Measurements from ENCODE around the gene MICALL1.

DNA sequence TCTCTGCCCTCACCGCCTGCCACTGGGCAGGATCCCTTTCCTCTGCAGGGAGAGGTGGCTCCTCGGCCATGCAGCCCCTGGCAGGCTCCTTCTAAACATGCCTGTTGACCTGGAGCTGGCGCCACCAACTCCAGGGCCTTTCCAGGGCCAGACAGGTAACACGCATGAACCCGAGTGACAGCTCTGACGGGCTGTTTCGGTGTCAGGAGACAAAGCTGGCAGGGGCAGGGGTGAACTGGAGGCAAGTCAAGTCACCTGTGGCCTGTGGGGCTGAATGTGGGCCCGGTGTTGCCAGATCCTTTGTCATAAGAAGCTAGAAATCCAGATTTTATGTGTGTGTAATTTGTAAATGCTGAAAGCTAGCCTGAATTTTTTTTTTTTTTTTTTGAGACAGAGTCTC, 36.0 kb downstream of the MICALL1 start:
- TF ChIP-seq, protein P1, sequence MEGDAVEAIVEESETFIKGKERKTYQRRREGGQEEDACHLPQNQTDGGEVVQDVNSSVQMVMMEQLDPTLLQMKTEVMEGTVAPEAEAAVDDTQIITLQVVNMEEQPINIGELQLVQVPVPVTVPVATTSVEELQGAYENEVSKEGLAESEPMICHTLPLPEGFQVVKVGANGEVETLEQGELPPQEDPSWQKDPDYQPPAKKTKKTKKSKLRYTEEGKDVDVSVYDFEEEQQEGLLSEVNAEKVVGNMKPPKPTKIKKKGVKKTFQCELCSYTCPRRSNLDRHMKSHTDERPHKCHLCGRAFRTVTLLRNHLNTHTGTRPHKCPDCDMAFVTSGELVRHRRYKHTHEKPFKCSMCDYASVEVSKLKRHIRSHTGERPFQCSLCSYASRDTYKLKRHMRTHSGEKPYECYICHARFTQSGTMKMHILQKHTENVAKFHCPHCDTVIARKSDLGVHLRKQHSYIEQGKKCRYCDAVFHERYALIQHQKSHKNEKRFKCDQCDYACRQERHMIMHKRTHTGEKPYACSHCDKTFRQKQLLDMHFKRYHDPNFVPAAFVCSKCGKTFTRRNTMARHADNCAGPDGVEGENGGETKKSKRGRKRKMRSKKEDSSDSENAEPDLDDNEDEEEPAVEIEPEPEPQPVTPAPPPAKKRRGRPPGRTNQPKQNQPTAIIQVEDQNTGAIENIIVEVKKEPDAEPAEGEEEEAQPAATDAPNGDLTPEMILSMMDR (IDR thresholded peaks at IDR 0.05; ENCODE audit: insufficient read depth, low read length) = no peak
- TF ChIP-seq POLR2AphosphoS5 (IDR thresholded peaks at IDR 0.05; ENCODE audit: low read depth) (no peak), SPI1 (IDR thresholded peaks at IDR 0.05; ENCODE audit: borderline replicate concordance, low read depth) (no peak)

Data from HL-60 (cell line).